ENCODE results near the gene ANXA11.

GRCh38 chr10:80146918-80147317, 58.4 kb downstream of the ANXA11 start:
- TF ChIP-seq CTCF (IDR thresholded peaks at IDR 0.05), result no peak
- no peak for TF ChIP-seq POLR2A (IDR thresholded peaks at IDR 0.05)
- no peak for TF ChIP-seq POLR2AphosphoS5 (IDR thresholded peaks at IDR 0.05)
- no peak for TF ChIP-seq EP300 (IDR thresholded peaks at IDR 0.05)

All from stomach (tissue), 4 donors.